ENCODE data around the gene MCF2L2.

DNA sequence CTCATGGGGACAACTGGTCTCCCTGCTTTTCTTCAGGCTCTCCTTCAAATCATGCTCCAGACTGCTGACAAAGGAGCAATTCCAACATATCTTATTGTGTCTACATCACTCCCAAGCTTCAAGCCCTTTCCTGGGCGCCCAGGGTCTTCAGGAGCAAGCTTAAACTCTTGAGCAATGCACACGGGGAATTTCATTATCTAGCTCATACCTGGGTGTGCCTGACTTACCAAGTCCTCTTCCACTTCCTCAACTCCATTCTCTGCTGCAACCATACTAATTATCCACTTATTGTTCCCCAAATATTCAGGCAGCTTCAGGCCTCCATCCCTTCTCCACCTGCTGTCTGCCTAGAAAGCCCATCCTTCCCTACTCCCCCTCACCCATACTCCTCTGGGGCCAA is 124.7 kb downstream of the MCF2L2 start:
- TF ChIP-seq, protein P1, sequence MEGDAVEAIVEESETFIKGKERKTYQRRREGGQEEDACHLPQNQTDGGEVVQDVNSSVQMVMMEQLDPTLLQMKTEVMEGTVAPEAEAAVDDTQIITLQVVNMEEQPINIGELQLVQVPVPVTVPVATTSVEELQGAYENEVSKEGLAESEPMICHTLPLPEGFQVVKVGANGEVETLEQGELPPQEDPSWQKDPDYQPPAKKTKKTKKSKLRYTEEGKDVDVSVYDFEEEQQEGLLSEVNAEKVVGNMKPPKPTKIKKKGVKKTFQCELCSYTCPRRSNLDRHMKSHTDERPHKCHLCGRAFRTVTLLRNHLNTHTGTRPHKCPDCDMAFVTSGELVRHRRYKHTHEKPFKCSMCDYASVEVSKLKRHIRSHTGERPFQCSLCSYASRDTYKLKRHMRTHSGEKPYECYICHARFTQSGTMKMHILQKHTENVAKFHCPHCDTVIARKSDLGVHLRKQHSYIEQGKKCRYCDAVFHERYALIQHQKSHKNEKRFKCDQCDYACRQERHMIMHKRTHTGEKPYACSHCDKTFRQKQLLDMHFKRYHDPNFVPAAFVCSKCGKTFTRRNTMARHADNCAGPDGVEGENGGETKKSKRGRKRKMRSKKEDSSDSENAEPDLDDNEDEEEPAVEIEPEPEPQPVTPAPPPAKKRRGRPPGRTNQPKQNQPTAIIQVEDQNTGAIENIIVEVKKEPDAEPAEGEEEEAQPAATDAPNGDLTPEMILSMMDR (IDR thresholded peaks at IDR 0.05; ENCODE audit: low read depth, low read length): no peak
- no peak for TF ChIP-seq MYC (IDR thresholded peaks at IDR 0.05; ENCODE audit: low read depth, low read length)
- TF ChIP-seq, protein P2, sequence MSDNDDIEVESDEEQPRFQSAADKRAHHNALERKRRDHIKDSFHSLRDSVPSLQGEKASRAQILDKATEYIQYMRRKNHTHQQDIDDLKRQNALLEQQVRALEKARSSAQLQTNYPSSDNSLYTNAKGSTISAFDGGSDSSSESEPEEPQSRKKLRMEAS (IDR thresholded peaks at IDR 0.05; ENCODE audit: low read depth, low read length): no peak
- no peak for TF ChIP-seq POLR2A (IDR thresholded peaks at IDR 0.05; ENCODE audit: extremely low read depth, insufficient read length)

Data from NB4 (cell line).